ENCODE data around the gene TRIM41. TPM values are rescaled to one million over a fixed set of nuclear protein-coding genes. Genes with fewer than 3 reads are reported as not detected.

The TRIM41 gene
- total RNA-seq, 1 donor from 2014 or later = 34.3 TPM

DNA sequence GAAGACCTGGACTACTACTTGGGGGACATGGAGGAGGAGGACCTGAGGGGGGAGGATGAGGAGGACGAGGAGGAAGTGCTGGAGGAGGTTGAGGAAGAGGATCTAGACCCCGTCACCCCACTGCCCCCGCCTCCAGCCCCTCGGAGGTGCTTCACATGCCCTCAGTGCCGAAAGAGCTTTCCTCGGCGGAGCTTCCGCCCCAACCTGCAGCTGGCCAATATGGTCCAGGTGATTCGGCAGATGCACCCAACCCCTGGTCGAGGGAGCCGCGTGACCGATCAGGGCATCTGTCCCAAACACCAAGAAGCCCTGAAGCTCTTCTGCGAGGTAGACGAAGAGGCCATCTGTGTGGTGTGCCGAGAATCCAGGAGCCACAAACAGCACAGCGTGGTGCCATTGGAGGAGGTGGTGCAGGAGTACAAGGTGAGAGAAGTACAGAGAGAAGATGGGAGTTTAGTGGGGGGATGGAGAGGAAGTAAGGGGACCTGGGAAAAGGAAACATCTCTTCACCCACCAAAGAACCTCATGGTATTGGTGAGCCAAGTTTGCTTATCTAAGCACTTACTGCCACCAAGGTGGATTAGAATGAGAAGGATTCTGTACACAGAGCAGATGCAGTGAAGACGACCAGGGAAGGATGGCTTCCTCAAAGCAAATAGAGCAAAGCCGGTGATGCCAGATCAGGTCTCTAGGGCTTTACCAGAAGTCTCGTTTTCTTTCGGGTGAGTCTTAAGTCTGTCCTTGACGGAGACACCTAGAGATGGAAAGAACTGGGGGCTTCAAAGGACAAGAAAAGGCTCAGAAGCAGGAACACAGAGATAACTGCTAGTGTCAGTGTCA lies 1.5 kb downstream of the TRIM41 start:
- intact Hi-C loops (cut with micrococcal nuclease) = no loop called here

DNA sequence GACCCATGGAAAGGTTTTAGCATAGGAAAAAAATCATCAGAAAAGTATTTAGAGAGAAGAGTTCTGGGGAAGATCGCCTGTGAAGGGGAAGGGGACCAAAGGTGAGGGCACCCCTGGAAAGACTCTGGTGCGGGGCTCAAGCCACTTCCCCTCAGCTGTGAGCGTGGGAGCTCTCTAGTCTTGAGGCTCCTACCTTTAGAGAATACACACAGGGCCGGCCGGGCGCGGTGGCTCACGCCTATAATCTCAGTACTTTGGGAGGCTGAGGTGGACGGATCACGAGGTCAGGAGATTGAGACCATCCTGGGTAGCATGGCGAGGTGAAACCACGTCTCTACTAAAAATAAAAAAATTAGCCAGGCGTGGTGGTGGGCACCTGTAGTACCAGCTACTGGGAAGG lies 6.9 kb downstream of the TRIM41 start:
- intact Hi-C loops (cut with micrococcal nuclease) = no loop called here

- intact Hi-C loops (cut with micrococcal nuclease) = no loop called here
Observed at GRCh38 chr5:181230551-181230950, 7.5 kb downstream of the TRIM41 start.

GRCh38 chr5:181231432-181231831 lies 8.4 kb downstream of the TRIM41 start:
- intact Hi-C loops (cut with micrococcal nuclease) = no loop called here

- intact Hi-C loops (cut with micrococcal nuclease) = no loop called here
Observed at GRCh38 chr5:181232593-181232992, 9.5 kb downstream of the TRIM41 start.

DNA sequence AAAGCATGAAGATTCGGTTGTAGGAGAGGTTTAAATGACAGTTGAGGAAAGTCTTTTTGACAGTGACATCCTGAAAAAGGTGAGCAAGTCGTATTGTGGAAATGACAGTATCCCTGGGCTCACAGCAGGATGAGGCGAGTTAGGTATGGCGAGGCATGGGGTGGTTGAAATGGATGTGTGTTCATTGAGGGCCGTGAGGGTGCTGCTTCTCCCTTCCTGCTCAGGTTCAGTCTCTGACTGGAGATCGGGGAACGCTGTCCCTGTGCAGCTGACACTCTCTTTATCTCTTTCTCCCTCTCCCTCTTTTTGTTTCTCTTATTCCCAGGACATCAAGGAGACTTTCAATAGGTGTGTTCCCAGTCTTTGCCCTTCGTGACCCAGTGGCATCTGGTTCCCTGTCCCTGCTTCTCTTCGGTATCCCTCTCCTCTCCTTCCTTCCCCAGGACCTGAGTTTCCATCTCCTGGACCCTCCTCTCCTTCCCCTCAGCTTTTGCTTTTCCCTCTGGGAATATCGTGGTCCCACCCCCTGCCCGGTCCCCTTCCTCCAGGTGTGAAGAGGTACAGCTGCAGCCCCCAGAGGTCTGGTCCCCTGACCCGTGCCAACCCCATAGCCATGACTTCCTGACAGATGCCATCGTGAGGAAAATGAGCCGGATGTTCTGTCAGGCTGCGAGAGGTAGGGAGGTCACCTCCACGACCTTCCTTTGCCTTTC lies 10.2 kb downstream of the TRIM41 start:
- intact Hi-C loops (cut with micrococcal nuclease) = no loop called here

GRCh38 chr5:181233801-181234454 lies 10.8 kb downstream of the TRIM41 start:
- intact Hi-C loops (cut with micrococcal nuclease) = no loop called here

DNA sequence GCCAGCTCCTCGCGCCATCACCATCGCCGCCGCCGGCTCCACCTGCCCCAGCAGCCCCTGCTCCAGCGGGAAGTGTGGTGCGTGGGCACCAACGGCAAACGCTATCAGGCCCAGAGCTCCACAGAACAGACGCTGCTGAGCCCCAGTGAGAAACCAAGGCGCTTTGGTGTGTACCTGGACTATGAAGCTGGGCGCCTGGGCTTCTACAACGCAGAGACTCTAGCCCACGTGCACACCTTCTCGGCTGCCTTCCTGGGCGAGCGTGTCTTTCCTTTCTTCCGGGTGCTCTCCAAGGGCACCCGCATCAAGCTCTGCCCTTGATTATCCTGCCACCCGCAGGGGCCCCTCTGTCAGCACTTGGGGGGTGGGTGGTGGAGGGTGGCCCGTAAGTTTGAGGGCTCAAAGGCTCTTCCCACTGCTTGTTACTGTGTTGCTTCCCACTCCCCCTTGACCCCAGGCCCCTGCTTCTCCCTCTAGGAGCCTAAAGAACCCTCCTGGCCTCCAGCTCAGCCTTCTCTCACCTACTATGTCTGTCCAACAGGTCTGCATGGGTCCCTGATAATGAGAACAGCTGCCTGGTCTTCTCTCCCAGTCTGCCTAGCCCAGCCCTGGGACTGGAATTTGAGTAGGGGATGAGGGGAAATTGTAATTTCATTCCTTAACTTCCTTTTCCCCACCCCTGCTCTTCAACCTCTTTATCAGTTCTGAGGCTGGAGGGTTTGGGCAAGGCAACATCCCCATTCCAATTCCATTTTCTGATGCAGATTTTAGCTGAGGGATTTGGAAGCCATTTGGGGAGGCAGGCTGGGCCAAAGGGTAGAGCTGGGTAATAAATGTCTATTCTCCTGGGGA lies 11.6 kb downstream of the TRIM41 start:
- intact Hi-C loops (cut with micrococcal nuclease) = no loop called here

GRCh38 chr5:181235323-181235688 lies 12.2 kb downstream of the TRIM41 start:
- intact Hi-C loops (cut with micrococcal nuclease) = no loop called here

DNA sequence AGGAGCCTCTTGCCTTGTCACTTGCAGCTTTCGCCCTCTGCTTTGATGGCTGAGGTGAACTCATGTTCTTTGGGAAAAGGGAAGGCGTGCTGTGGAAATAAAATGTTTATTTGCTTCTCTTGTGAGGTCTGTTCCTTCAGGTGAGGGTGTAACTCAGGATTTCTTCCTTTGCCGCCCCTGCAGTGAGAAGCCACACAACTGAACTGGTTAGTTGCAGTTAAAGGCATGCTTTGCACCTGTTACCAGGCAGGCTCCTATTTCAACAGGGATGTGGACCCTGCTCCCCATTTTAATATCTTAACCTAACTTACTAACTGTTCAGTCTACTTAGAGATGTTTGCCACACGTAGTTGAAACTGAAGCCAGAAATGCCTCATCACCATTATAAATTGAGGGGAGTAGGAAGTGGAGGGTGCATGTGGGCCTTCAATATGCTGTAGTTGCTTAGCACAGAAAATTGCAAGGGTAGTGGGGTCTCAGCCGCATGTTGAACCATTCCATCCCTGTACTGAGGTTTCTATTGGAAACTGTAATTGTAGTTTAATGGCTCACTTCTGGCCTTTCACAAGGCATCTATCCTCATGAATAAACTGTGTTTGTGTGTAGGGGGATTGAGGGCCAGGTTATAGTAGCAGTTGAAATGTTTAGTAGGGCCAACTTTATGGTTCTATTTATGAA lies 12.7 kb downstream of the TRIM41 start:
- intact Hi-C loops (cut with micrococcal nuclease) = no loop called here

DNA sequence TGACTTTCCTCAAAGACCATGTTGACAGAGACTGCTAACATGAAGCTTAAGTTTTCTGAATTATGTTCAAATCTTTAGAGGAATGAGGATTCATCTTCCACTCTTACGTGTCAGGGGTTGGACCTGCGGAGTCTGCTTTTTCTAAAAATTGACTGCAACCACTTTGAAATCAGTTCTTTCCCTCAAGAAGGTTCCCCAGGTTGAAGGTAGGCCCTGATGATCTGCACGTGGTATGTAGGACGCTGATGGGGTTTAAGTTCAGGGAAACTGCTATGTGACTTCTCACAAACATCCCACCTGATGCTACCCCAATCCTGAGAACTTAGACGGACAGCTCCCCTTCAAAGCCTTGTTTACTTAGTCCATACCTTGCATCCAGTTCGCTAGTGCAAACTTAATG lies 13.4 kb downstream of the TRIM41 start:
- intact Hi-C loops (cut with micrococcal nuclease) = no loop called here

DNA sequence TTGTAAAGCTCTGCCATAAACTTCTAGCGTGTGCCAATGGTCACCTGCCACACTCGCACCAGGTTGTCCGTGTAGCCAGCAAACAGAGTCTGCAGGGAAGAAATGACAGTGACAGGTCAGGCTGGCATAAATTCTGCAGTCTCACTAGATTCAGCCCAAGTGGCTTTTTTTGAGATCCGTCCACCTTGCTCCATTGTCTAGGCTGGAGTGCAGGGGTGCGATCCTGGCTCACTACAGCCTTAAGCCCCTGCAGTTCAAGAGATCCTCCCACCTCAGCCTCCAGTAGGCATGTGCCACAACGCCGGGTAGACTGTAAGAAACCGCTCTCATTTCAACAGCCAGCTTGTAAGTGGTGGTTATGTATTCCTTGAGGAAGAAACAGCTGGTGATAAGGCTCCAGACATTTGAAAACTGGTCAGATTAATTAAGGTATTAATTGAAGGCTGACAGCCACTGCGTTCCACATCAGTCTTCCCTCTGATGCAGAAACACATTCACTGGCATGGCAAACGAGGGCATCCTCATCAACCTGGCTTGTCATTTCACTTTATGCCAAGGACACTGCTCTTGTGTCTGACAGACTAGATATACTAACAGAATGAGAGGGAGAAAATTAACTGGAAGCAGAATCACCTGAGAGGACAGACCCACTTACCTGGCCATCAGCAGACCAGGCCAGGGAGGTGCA lies 14.0 kb downstream of the TRIM41 start:
- intact Hi-C loops (cut with micrococcal nuclease) = no loop called here

DNA sequence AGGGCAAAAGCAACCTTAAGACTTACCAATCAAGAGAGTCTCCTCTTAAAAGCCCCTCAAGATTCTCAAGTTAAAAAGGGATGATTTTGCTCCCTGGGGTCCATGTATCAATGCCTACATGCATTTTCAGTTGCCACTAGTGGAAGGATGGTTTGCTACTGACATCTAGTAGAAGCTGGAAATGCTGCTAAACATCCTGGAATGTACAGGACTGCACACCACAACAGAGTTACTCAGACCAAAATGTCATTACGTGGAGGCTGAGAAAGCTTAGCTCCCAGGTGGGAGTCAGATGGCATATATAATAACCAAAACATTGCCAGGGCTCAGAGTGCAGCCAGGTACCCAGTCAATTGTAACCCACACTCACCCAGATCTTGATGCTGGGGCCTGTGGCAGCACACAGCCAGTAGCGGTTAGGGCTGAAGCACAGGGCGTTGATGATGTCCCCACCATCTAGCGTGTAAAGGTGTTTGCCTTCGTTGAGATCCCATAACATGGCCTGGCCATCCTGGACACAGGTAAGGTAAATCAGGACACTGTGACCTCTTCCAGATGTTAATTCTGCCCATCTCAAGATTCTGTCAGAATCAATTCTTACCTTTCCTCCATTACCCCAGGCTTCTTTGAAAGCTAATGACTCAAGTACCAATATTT lies 14.8 kb downstream of the TRIM41 start:
- intact Hi-C loops (cut with micrococcal nuclease) = no loop called here

GRCh38 chr5:181239062-181239663 lies 16.1 kb downstream of the TRIM41 start:
- intact Hi-C loops (cut with micrococcal nuclease) = no loop called here

DNA sequence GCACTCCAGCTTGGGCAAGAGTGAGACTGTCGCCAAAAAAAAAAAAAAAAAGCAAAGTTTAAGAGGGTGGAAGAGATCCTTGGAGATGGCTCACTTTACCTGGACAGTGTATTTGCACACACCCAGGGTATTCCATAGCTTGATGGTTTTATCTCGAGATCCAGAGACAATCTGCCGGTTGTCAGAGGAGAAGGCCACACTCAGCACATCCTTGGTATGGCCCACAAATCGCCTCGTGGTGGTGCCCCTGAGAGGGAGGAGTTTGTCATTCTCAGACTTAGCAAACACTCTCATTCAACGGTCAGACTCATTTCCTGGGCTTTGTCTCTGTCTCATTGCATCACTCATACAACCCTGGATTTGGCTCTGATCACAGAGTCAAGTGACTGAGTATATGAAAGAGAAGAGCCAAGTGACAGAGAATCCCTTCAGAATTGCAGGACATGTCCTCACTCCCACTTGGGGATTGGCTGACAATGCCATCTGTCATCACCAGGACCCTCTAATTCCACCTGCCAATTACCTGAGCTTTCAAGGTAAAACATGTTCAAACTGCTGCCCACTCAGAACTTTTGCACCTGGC lies 18.4 kb downstream of the TRIM41 start:
- intact Hi-C loops (cut with micrococcal nuclease) = loop anchor here (5.0 to 10.0 kb wide), 4 partner anchors 379 to 1687 kb away; partner anchors contain the start of genes MAPK9, MGAT1, RUFY1 and ZFP62

DNA sequence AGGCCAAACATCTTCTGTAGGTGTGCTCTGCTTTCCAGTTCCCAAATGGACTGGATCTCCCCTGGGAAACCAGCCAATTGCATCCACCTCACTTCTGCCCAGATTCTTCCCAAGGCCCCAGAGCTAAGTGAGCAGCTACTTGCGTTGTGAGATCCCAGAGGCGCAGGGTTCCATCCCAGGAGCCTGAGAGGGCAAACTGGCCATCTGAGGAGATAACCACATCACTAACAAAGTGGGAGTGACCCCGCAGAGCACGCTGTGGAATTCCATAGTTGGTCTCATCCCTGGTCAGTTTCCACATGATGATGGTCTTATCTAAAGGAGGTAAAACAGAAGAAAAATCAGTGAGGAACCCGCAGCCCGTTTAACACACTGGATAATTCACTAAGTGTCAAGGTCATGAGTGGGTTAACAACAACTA lies 19.0 kb downstream of the TRIM41 start:
- intact Hi-C loops (cut with micrococcal nuclease) = loop anchor here (2.0 to 10.0 kb wide), 5 partner anchors 53 to 1687 kb away; partner anchors contain the start of genes MAPK9, MGAT1, RUFY1 and ZFP62

- intact Hi-C loops (cut with micrococcal nuclease) = loop anchor here (1.0 to 10.0 kb wide), 6 partner anchors 20 to 1688 kb away; partner anchors contain the start of genes MAPK9, MGAT1, RUFY1 and TRIM41
Observed at GRCh38 chr5:181243018-181243563, 20.0 kb downstream of the TRIM41 start.

Data from T-helper 1 cell treated with Interleukin-12 subunit alpha and Interleukin-12 subunit beta and Interleukin-4 antibody, amounts not matched to agents 30 ng/mL and 1 ng/mL, for 36 hours (primary cell).